ENCODE results near the gene ISG20L2. TPM values are rescaled to one million over a fixed set of nuclear protein-coding genes. Genes with fewer than 3 reads are reported as not detected.

ISG20L2 gene
- total and polyA plus RNA-seq, 2 experiments from 2014 or later, result 16.4 to 22.4 TPM

DNA sequence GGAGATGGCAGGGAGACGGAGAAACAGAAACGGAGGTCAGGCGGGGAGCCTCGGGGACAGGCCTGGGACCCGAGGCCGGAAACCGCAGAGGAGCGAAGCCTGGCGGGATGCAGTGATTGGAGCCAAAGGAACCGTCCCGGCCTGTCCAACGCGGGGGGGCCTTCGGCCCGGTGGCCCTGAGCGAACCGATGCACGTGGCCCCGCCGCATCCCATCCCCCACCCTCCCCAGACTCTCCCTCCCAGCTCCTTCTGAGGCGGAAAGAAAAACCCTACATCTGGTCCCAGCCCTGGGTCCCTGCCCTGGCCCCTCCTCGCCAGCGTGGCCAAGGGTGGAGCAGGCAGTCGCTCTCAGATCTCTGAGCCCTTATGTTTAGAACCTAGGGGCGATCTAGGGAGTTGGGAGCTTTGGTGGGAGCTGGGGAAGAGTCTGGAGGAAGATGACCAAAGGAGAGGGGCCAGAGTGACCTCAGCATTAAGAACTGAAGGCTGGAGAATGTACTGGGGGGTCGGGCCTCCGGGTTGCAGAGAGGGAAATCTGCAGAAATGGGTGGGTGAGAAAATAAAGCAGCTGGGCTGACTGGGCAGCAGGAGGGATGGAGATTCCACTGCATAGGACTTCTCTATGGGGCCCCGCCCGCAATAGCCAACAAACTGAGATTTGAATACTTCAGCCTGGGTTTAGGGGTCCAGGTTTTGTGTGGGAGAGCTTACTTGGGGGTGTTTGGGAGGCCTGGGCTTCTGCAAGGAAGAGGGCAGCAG is 21.7 kb downstream of the ISG20L2 start:
- Histone ChIP-seq H3K79me2 (peaks cover 28% of the 10 kb centered on the region), H3K9me3 (ENCODE audit: low read depth) (no peaks in the 10 kb centered on the region), H3K9me2 (replicated peaks; ENCODE audit: insufficient read depth) (no peaks in the 10 kb centered on the region), H4K20me1 (ENCODE audit: insufficient read depth, poor library complexity, severe bottlenecking) (peaks cover 2% of the 10 kb centered on the region), H3K36me3 (replicated peaks; ENCODE audit: insufficient read depth, low read depth) (no peaks in the 10 kb centered on the region), H3K27me3 (no peaks in the 10 kb centered on the region), H3K4me3 (peak overlapping the region; percentile 51), H3K27ac (peak overlapping the region; percentile 97), H3K4me1 (ENCODE audit: insufficient read depth) (peaks cover 88% of the 10 kb centered on the region), H3K4me2 (peak overlapping the region; percentile 92), H2AFZ (peak overlapping the region; percentile 89)
- WGBS (ENCODE audit: low lambda C conversion rate, missing lambda C conversion rate), result 3% methylated on average over 13 of the region's 29 CpGs
- DNase-seq (ENCODE audit: low spot score), result peak; percentile 87
- TF ChIP-seq EZH2phosphoT487 (IDR thresholded peaks at IDR 0.05; ENCODE audit: low read depth, severe bottlenecking, unreplicated experiment), result no peak
- TF ChIP-seq, protein P1, sequence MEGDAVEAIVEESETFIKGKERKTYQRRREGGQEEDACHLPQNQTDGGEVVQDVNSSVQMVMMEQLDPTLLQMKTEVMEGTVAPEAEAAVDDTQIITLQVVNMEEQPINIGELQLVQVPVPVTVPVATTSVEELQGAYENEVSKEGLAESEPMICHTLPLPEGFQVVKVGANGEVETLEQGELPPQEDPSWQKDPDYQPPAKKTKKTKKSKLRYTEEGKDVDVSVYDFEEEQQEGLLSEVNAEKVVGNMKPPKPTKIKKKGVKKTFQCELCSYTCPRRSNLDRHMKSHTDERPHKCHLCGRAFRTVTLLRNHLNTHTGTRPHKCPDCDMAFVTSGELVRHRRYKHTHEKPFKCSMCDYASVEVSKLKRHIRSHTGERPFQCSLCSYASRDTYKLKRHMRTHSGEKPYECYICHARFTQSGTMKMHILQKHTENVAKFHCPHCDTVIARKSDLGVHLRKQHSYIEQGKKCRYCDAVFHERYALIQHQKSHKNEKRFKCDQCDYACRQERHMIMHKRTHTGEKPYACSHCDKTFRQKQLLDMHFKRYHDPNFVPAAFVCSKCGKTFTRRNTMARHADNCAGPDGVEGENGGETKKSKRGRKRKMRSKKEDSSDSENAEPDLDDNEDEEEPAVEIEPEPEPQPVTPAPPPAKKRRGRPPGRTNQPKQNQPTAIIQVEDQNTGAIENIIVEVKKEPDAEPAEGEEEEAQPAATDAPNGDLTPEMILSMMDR (IDR thresholded peaks at IDR 0.05; ENCODE audit: poor library complexity), result no peak
- TF ChIP-seq EZH2 (IDR thresholded peaks at IDR 0.05; ENCODE audit: borderline replicate concordance), result no peak

DNA sequence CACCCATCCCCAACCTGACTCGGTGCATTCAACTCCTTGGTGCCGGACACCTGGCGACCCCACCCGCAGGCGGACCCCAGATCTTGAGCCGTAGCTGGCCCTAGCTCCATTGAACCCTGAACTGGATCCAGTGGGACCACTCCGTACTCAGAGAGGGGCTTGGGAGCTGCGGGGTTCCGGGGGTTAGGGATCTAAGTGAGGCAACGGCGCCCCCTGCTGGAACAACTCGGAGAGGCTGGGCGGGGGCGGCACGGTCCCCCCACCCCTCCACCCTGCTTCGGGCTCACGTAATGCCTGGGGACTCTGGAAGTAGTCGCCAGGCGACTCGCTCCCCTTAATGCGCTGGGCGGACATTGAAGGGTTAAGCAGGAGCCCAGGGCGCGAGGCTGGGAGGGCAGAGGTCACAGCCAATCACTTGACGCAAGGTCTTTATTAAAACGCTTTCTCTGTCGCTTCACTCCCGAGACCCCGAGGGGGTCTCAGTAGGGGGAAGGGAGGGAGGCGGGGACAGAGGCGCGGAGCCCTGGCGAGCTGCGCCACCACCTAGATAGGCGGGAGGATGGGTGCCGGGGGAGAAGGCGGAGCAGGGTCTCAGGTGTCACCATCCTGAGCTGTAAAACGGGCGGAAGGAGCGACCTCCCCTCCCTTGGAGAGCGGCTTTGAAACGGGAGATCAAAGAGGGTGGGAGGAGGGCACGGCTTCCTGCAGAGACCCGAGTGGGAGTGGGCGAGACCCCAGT is 22.5 kb downstream of the ISG20L2 start:
- no peaks in the 10 kb centered on the region for H3K27me3 ChIP-seq
- 1% methylated on average over 43 of the region's 45 CpGs for WGBS (ENCODE audit: low lambda C conversion rate, missing lambda C conversion rate)
- H2AFZ ChIP-seq, result peak overlapping the region; percentile 89

DNA sequence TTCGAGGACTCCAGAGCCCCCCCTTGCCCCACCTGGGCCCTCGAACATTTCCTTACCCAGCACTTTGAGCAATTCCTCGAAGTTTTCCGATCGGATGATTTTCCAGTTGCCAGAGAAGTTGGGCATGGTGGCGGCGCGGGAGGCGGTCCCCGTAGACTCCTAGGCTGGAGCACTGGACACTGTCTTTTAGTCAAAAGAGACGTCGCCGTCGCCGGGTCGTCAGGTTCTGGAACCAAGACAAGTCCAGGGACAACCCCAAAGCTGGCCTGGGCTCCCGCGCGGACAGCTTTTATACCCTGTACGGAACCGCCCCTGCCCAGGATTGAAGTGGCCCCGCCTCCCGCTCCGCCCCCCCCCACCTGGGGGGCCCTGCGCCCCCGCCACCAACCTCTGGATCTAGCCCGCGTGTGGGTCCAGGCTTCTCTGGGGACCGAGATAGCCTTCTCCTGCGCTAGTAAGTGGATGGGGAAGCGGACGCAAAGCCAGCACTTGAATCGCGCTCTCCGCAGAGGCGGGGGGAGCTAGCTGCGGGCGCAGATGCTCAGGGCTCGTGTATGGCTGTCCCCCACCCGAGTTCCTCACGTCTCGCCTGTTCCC is 23.1 kb downstream of the ISG20L2 start, which contains the start of gene CRABP2:
TSS of gene CRABP2 (minus strand) at position 263 of the 597 bp plus-strand sequence. CDS start at position 126, 137 bp downstream.
- peak within 1 kb of the TSS; percentile 89 for H2AFZ ChIP-seq
- peaks cover 3% of the 10 kb centered on the region for H4K20me1 ChIP-seq (ENCODE audit: insufficient read depth, poor library complexity, severe bottlenecking)
- DNase-seq (ENCODE audit: low spot score), result peak; percentile 77
- peaks cover 34% of the 10 kb centered on the region for H3K79me2 ChIP-seq
- TF ChIP-seq EZH2 (IDR thresholded peaks at IDR 0.05; ENCODE audit: borderline replicate concordance), result no peak
- TF ChIP-seq, protein P1 (IDR thresholded peaks at IDR 0.05; ENCODE audit: poor library complexity), result no peak
- no peak for TF ChIP-seq EZH2phosphoT487 (IDR thresholded peaks at IDR 0.05; ENCODE audit: low read depth, severe bottlenecking, unreplicated experiment)
- H3K27ac ChIP-seq, result peak within 1 kb of the TSS; percentile 97
- H3K4me3 ChIP-seq, result peak within 1 kb of the TSS; percentile 51
- no peaks in the 10 kb centered on the region for H3K9me3 ChIP-seq (ENCODE audit: low read depth)
- no peaks in the 10 kb centered on the region for H3K27me3 ChIP-seq
- no peaks in the 10 kb centered on the region for H3K9me2 ChIP-seq (replicated peaks; ENCODE audit: insufficient read depth)
- WGBS (ENCODE audit: low lambda C conversion rate, missing lambda C conversion rate), result under 1% methylated on average over 30 of the region's 42 CpGs
- peak within 1 kb of the TSS; percentile 92 for H3K4me2 ChIP-seq
- H3K36me3 ChIP-seq (replicated peaks; ENCODE audit: insufficient read depth, low read depth), result no peaks in the 10 kb centered on the region
- H3K4me1 ChIP-seq (ENCODE audit: insufficient read depth), result peaks cover 74% of the 10 kb centered on the region

More for the DNA sequence above, 22.5 kb downstream of the ISG20L2 start:
- Histone ChIP-seq H3K79me2 (peaks cover 34% of the 10 kb centered on the region), H3K4me2 (peak overlapping the region; percentile 92), H3K36me3 (replicated peaks; ENCODE audit: insufficient read depth, low read depth) (no peaks in the 10 kb centered on the region), H3K27ac (peak overlapping the region; percentile 97), H4K20me1 (ENCODE audit: insufficient read depth, poor library complexity, severe bottlenecking) (peaks cover 3% of the 10 kb centered on the region), H3K4me3 (peak overlapping the region; percentile 51), H3K4me1 (ENCODE audit: insufficient read depth) (peaks cover 81% of the 10 kb centered on the region), H3K9me3 (ENCODE audit: low read depth) (no peaks in the 10 kb centered on the region), H3K9me2 (replicated peaks; ENCODE audit: insufficient read depth) (no peaks in the 10 kb centered on the region)
- TF ChIP-seq, protein P1 (IDR thresholded peaks at IDR 0.05; ENCODE audit: poor library complexity), result peak; percentile 92
- TF ChIP-seq EZH2phosphoT487 (IDR thresholded peaks at IDR 0.05; ENCODE audit: low read depth, severe bottlenecking, unreplicated experiment), result no peak
- peak; percentile 90 for DNase-seq (ENCODE audit: low spot score)

All from hepatocyte (in vitro differentiated cells).